Progenitor cell of endocrine pancreas (in vitro differentiated cells): ENCODE results near the gene RAD9A. TPM values are rescaled to one million over a fixed set of nuclear protein-coding genes. Genes with fewer than 3 reads are reported as not detected.

Experiments
- DNase-seq: peaks from one replicate; pipeline ENCODE4 v3.0.0; 2021; ENCODE audit warnings: low spot score; ENCODE audit not compliant: unreplicated experiment
- H3K27ac Mint-ChIP-seq: 2 replicates; pipeline ENCODE4 v1.8.0; 2021; ENCODE audit warnings: mild to moderate bottlenecking, moderate library complexity, mixed read lengths
- H3K27me3 Mint-ChIP-seq: 2 replicates; pipeline ENCODE4 v1.8.0; 2021; ENCODE audit warnings: mixed read lengths
- H3K36me3 Mint-ChIP-seq: 2 replicates; pipeline ENCODE4 v1.8.0; 2022; ENCODE audit warnings: mixed read lengths; ENCODE audit not compliant: insufficient read depth
- H3K4me1 Mint-ChIP-seq: 2 replicates; pipeline ENCODE4 v1.8.0; 2021; ENCODE audit warnings: low read depth, mixed read lengths
- H3K4me3 Mint-ChIP-seq: 2 replicates; pipeline ENCODE4 v1.8.0; 2021; ENCODE audit warnings: low read depth, mild to moderate bottlenecking, moderate library complexity, mixed read lengths
- H3K9me3 Mint-ChIP-seq: 2 replicates; pipeline ENCODE4 v1.8.0; 2021; ENCODE audit warnings: low read depth, mixed read lengths
- CTCF ChIP-seq: fragments of 200-600 bp; sonication (generic); IDR thresholded peaks from one replicate; pipeline ENCODE4 v1.5.0; 2021; ENCODE audit warnings: antibody characterized with exemption, mild to moderate bottlenecking; ENCODE audit not compliant: unreplicated experiment
- total RNA-seq: library from RNA; stranded (reverse); gene quantifications from 2 replicates; pipeline ENCODE4 v1.2.1, GENCODE V29; 2021

RAD9A gene
- total RNA-seq, 1 donor from 2014 or later = 39.0 TPM

DNA sequence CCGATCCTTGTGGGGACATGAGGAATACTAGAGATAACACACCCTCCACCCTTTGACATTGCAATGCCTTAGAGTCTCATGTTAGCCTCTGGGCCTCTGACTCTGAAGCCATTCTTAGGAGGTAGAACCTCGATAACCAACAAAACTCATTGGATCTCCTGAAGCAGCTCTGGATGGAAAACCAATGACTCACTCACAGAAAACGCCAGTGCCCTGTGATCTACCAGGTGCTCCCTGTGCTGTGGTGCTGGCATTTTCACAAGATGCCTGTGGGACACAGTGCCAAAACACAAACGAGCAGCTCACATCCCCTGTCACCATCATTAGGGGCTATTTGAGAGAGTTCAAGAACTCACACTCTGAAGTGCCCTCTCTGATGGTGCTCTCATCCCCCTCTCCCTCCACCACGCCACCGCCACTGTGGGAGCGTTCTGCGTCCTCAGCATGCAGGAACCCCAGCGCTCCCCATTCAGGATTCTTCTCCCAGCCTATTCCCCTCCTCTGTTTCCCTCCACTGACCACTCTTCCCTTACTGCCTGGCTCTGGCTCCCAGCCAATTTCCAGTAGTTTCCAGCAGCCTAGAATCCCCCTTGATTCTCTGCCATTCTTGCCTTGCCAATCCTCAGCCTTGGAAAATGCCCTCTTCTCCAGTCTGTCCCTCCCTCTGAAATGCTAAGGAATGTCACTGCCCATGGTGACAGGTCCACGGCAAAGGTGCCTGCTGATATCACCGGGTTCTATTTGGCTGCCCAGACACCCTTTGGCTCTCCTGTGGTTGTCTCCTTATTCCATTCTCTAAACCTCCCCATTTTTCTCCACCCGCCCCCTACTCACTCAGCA lies 33.7 kb upstream of the RAD9A start:
- no peak for DNase-seq
- no peak overlapping the region for H3K27ac Mint-ChIP-seq
- H3K9me3 Mint-ChIP-seq = no peaks in the 10 kb centered on the region
- peaks cover 3% of the 10 kb centered on the region for H3K36me3 Mint-ChIP-seq
- no peak for TF ChIP-seq CTCF
- H3K4me3 Mint-ChIP-seq = no peak overlapping the region
- peaks cover 20% of the 10 kb centered on the region for H3K4me1 Mint-ChIP-seq
- H3K27me3 Mint-ChIP-seq = peaks cover 4% of the 10 kb centered on the region

DNA sequence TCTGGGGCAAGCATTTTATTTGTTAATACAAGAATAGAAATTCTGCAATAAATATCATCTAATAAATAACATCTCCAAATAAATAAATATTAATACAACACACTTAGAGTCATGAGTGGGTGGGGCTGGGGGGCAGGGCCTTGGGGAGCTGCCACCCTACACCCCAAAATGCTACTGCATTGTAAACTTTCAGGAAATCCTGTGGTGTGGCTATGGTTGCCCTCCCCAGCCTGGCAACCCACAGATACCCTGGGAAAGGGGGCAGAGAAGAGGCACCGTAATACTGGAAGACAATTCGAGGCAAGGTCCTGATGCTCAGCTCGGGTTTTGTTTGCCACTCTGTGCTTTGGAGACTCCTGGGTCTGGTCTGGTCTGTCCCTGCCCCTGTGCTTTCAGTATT lies 27.6 kb upstream of the RAD9A start:
- H3K27me3 Mint-ChIP-seq = no peaks in the 10 kb centered on the region

DNA sequence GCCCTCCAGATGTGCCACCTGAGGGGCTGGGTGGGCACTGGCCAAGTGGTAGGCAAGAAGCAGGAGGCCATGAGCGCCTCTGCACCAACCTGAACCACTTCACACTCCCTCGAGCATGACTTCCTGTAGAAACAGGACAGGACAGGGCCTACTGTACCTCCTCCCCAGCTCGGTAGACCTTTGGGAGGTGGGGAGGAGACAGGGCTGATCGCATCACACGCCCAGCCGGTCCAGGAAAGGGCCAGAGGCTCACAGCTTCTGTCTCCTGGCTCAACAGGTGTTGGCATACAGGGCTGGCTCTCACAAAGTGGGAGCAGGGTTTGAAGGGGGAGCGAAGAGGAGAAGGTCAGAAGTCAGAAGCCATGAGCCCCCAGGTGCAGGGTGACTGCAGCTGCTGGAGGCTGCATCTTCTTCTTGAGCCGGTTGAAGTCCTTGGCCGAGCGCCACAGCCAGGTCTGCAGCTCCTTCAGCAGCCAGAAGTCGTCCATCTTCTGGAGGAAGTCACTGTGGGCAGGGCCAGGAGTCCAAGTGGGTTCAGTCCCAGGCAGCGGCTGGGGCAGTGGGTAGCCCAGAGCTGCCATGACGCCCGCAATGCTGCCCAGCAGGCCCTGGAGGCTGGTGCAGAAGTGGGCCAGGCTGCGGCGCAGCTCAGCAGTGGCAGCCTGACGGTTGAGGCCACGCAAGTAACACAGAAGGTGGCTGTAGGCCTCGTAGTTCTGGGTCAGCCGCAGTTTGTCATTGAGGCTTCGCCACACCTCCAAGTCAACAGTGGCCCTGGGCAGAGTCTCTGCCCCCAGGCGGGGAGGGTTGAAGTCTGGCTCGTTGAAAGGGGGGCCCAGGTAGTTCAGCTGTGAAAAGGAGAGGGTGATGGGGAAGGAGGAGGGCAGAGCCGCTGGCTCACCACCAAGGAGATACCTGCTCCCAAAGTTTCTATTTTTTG lies 26.7 kb upstream of the RAD9A start:
- Mint-ChIP-seq H3K27me3 (no peaks in the 10 kb centered on the region), H3K9me3 (no peaks in the 10 kb centered on the region), H3K4me1 (peaks cover 4% of the 10 kb centered on the region), H3K4me3 (no peak overlapping the region), H3K36me3 (peaks cover 12% of the 10 kb centered on the region), H3K27ac (no peak overlapping the region)
- no peak for DNase-seq
- TF ChIP-seq CTCF = no peak

More for the DNA sequence above, 27.6 kb upstream of the RAD9A start:
- Mint-ChIP-seq H3K4me3 (no peak overlapping the region), H3K4me1 (peaks cover 2% of the 10 kb centered on the region), H3K27ac (no peak overlapping the region), H3K36me3 (peaks cover 12% of the 10 kb centered on the region), H3K9me3 (no peaks in the 10 kb centered on the region)
- no peak for TF ChIP-seq CTCF
- no peak for DNase-seq

- H3K27me3 Mint-ChIP-seq = no peaks in the 10 kb centered on the region
- H3K4me3 Mint-ChIP-seq = no peak overlapping the region
- DNase-seq = no peak
- peaks cover 12% of the 10 kb centered on the region for H3K36me3 Mint-ChIP-seq
- H3K27ac Mint-ChIP-seq = peak overlapping the region; percentile 43
- no peak for TF ChIP-seq CTCF
- H3K9me3 Mint-ChIP-seq = no peaks in the 10 kb centered on the region
- peaks cover 10% of the 10 kb centered on the region for H3K4me1 Mint-ChIP-seq
These were observed 25.9 kb upstream of the RAD9A start for GRCh38 chr11:67365736-67366444.

GRCh38 chr11:67366546-67366945 lies 25.2 kb upstream of the RAD9A start:
- Mint-ChIP-seq H3K27ac (no peak overlapping the region), H3K4me1 (peaks cover 16% of the 10 kb centered on the region), H3K4me3 (no peak overlapping the region), H3K36me3 (peaks cover 12% of the 10 kb centered on the region), H3K27me3 (no peaks in the 10 kb centered on the region), H3K9me3 (no peaks in the 10 kb centered on the region)
- no peak for TF ChIP-seq CTCF
- DNase-seq = no peak
